HL-60/S4 treated with phorbol 12-myristate 13-acetate at 8.2 ng/mL for 4 days and 3 days (cell line): Measurements from ENCODE around the gene NPNT.

Source experiments
- in situ Hi-C: fragments of 300-500 bp; cut with MboI; formaldehyde crosslinking; loops from 2 replicates; pipeline ENCODE4 v1.15.0; 2022; ENCODE audit warnings: low sequenced_read_pairs

The NPNT gene

DNA sequence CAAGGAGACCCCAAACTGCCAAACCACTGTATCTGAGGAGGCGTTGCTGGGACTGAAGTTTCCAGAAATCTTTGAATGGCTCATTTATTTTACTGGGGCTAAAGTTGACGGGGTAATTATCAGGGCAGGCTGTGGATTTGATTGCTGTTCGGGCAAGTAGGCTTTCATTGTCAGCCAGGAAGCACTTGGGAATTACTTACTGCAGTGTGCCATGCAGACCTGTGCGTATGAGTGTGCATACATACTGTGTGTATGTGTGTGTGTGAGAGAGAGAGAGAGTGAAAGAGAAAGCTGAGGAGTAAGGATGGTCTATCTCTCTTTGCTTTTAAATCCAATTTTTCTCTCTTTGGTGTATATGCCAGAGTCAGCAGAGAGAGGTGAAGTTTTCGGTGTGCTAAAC lies 122.7 kb downstream of the NPNT start:
- in situ Hi-C loops = no loop called here

DNA sequence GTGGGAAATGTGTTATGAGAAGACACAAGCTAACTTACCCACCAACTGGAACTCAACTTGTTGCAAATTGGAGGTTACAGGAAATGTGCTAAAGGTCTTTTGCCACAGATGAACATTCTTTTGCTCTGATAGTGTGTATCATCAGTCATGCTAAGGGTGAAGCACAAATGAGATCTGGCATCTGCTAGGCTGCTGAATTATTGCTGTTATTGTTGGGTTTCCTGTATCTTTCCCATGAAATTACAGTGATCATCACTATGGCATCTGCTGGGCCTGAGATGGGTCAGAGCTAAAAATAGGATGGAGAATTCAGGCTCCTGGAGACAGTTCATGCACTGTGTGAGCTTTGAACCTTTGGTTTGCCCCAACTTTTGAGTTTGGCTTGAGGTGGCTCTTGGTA lies 124.5 kb downstream of the NPNT start:
- in situ Hi-C loops = no loop called here
